Right lobe of liver (tissue), 4 donors: ENCODE measurements around the gene PGAP3.

Experiments
- POLR2A ChIP-seq: fragments of 450-650 bp; IDR thresholded peaks from one replicate; pipeline ENCODE4 v1.6.1; 2017; ENCODE audit warnings: antibody characterized with exemption, mild to moderate bottlenecking
- TF ChIP-seq, protein P1 (sequence below), 4 donors: fragments of 200-600 bp in 3 of 4; fragments of 450-650 bp in 1 of 4; IDR thresholded peaks; one replicate each; pipeline versions ENCODE4 v1.5.1 to v1.8.0; 2016 to 2022; ENCODE audit warnings: antibody characterized with exemption in 4 of 4, mild to moderate bottlenecking in 2 of 4
- donor health status: DM: no; HTN: no; CAD: no.
- donor health status: DM: no; HTN: no; CAD: no.
- donor health status: DM: no; HTN: yes; CAD: no.

DNA sequence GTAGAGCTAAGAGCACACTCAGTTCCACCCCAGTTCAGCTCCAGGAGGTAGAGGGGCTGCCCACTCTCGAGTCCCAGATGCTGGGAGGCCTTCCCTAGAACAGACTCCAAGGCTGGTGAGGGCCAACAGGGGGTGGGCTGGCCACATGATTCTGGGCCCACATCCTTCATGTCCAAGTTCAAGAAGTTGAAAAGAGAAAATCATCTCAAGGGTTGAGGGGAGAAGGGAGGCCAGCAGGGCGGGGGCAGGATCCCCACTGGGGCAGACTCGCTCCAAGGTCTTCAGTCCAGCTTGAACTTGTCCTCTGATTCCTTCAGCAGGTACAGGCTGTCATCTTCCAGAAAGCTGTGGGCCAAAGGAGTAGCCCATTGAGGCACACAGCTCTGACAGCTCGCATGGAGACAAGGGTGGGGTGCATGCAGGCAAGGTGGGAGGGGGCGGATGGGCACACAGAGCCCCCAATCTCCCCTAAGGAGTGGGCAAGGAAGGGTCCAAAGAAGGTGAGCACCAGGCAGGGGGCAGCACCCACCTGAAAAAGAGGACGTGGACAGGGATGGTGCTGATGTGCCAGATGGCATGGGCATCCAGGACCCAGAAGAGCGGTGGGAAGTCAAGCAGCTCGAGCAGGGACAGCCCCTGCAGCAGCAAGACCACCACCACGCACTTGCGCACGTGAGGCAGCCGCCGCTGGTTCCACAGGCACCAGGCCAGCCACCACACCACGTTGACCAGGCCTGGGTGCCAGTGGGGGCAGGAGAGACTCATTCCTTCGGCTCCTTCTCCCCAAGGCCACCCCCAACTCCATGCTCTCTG lies 15.1 kb downstream of the PGAP3 start:
- TF ChIP-seq, protein P1, sequence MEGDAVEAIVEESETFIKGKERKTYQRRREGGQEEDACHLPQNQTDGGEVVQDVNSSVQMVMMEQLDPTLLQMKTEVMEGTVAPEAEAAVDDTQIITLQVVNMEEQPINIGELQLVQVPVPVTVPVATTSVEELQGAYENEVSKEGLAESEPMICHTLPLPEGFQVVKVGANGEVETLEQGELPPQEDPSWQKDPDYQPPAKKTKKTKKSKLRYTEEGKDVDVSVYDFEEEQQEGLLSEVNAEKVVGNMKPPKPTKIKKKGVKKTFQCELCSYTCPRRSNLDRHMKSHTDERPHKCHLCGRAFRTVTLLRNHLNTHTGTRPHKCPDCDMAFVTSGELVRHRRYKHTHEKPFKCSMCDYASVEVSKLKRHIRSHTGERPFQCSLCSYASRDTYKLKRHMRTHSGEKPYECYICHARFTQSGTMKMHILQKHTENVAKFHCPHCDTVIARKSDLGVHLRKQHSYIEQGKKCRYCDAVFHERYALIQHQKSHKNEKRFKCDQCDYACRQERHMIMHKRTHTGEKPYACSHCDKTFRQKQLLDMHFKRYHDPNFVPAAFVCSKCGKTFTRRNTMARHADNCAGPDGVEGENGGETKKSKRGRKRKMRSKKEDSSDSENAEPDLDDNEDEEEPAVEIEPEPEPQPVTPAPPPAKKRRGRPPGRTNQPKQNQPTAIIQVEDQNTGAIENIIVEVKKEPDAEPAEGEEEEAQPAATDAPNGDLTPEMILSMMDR (IDR thresholded peaks at IDR 0.05), result no peak
- TF ChIP-seq POLR2A, result no peak
